H9 (cell line): ENCODE results near the gene APBA3. TPM values are rescaled to one million over a fixed set of nuclear protein-coding genes. Genes with fewer than 3 reads are reported as not detected.
A peak's percentile ranks its signal among the peaks of the same experiment; 100 is the strongest.

Source experiments
- DNase-seq: peaks from one replicate; pipeline ENCODE4 v3.0.0-alpha.2; 2017
- H2AFZ ChIP-seq: one replicate; pipeline ENCODE4 v1.6.1; 2013; ENCODE audit warnings: mild to moderate bottlenecking, low read length, control low read depth, moderate library complexity
- H2AK5ac ChIP-seq: 2 replicates; pipeline ENCODE4 v1.6.1; 2013; ENCODE audit warnings: low read length, control low read depth, mixed read lengths; ENCODE audit not compliant: insufficient read length
- H2BK120ac ChIP-seq: one replicate; pipeline ENCODE4 v1.6.1; 2013; ENCODE audit warnings: low read depth, mild to moderate bottlenecking, low read length, control low read depth, inconsistent platforms; ENCODE audit not compliant: poor library complexity, severe bottlenecking
- H2BK12ac ChIP-seq: 2 replicates; pipeline ENCODE4 v1.6.1; 2013; ENCODE audit warnings: low read length, control low read depth, mixed read lengths, low read depth; ENCODE audit not compliant: insufficient read length
- H2BK15ac ChIP-seq: 2 replicates; pipeline ENCODE4 v1.6.1; 2013; ENCODE audit warnings: low read depth, low read length, control low read depth
- H2BK20ac ChIP-seq: one replicate; pipeline ENCODE4 v1.6.1; 2013; ENCODE audit warnings: low read depth, mild to moderate bottlenecking, low read length, control low read depth, inconsistent platforms; ENCODE audit not compliant: poor library complexity, severe bottlenecking
- H2BK5ac ChIP-seq: 2 replicates; pipeline ENCODE4 v1.6.1; 2013; ENCODE audit warnings: low read length, control low read depth, mixed read lengths; ENCODE audit not compliant: insufficient read length
- H3K14ac ChIP-seq: 2 replicates; pipeline ENCODE4 v1.6.1; 2013; ENCODE audit warnings: low read length, control low read depth; ENCODE audit not compliant: insufficient read depth
- H3K18ac ChIP-seq: 2 replicates; pipeline ENCODE4 v1.6.1; 2013; ENCODE audit warnings: low read depth, mild to moderate bottlenecking, mixed read lengths, low read length, control low read depth; ENCODE audit not compliant: insufficient read length
- H3K23ac ChIP-seq: 2 replicates; pipeline ENCODE4 v1.6.1; 2013; ENCODE audit warnings: low read length, control low read depth, mixed read lengths, low read depth; ENCODE audit not compliant: insufficient read length
- H3K23me2 ChIP-seq: 2 replicates; pipeline ENCODE4 v1.6.1; 2013; ENCODE audit warnings: low read depth, mild to moderate bottlenecking, mixed read lengths, low read length, control low read depth; ENCODE audit not compliant: insufficient read length, poor library complexity, severe bottlenecking
- H3K27ac ChIP-seq: 2 replicates; pipeline ENCODE4 v1.5.1; 2013; ENCODE audit warnings: low read length, control low read depth, mixed read lengths, low read depth; ENCODE audit not compliant: insufficient read length
- H3K27me3 ChIP-seq: 2 replicates; pipeline ENCODE4 v1.6.1; 2013; ENCODE audit warnings: low read length, control low read depth, inconsistent platforms; ENCODE audit not compliant: insufficient read depth
- H3K4ac ChIP-seq: 2 replicates; pipeline ENCODE4 v1.6.1; 2013; ENCODE audit warnings: low read depth, mild to moderate bottlenecking, control low read depth, inconsistent platforms, low read length, moderate library complexity
- H3K4me1 ChIP-seq: 2 replicates; pipeline ENCODE4 v1.6.1; 2013; ENCODE audit warnings: low read length, control low read depth, inconsistent platforms; ENCODE audit not compliant: insufficient read depth
- H3K4me2 ChIP-seq: 2 replicates; pipeline ENCODE4 v1.6.1; 2013; ENCODE audit warnings: low read length, control low read depth, mixed read lengths; ENCODE audit not compliant: insufficient read length, insufficient read depth
- H3K56ac ChIP-seq: 2 replicates; pipeline ENCODE4 v1.6.1; 2013; ENCODE audit warnings: low read depth, mild to moderate bottlenecking, mixed read lengths, low read length, control low read depth; ENCODE audit not compliant: insufficient read length
- H3K79me1 ChIP-seq: 2 replicates; pipeline ENCODE4 v1.6.1; 2013; ENCODE audit warnings: low read depth, mild to moderate bottlenecking, moderate library complexity, low read length, control low read depth, inconsistent platforms; ENCODE audit not compliant: insufficient read depth, poor library complexity, severe bottlenecking
- H3K79me2 ChIP-seq: 2 replicates; pipeline ENCODE4 v1.6.1; 2013; ENCODE audit warnings: low read length, control low read depth, inconsistent platforms; ENCODE audit not compliant: insufficient read depth
- H3K9ac ChIP-seq: 2 replicates; pipeline ENCODE4 v1.6.1; 2013; ENCODE audit warnings: low read length, control low read depth, mixed read lengths; ENCODE audit not compliant: insufficient read length; ENCODE audit errors: extremely low read depth
- H3K9me3 ChIP-seq: one replicate; pipeline ENCODE4 v1.6.1; 2013; ENCODE audit warnings: low read depth, low read length, inconsistent platforms; ENCODE audit not compliant: control insufficient read depth
- H3T11ph ChIP-seq: one replicate; pipeline ENCODE4 v1.6.1; 2013; ENCODE audit warnings: mild to moderate bottlenecking, low read length, control low read depth, inconsistent platforms
- H4K20me1 ChIP-seq: one replicate; pipeline ENCODE4 v1.6.1; 2013; ENCODE audit not compliant: control insufficient read depth, insufficient read length, insufficient read depth
- H4K5ac ChIP-seq: 2 replicates; pipeline ENCODE4 v1.6.1; 2013; ENCODE audit warnings: low read depth, mild to moderate bottlenecking, mixed read lengths, low read length, control low read depth; ENCODE audit not compliant: insufficient read length
- H4K8ac ChIP-seq: replicated peaks from 2 replicates; pipeline ENCODE4 v1.6.1; 2013; ENCODE audit warnings: low read length, control low read depth, mixed read lengths, low read depth; ENCODE audit not compliant: insufficient read length
- H4K91ac ChIP-seq: 2 replicates; pipeline ENCODE4 v1.6.1; 2013; ENCODE audit warnings: low read depth, mild to moderate bottlenecking, moderate library complexity, mixed read lengths, low read length, control low read depth; ENCODE audit not compliant: insufficient read length
- H3K27ac Mint-ChIP-seq, 3 experiments: 2 replicates in 2 of 3; 3 replicates in 1 of 3; pipeline ENCODE4 v1.8.0; 2020 to 2021; ENCODE audit warnings: mixed read lengths in 3 of 3, mild to moderate bottlenecking in 1 of 3, moderate library complexity in 1 of 3
- H3K27me3 Mint-ChIP-seq: 2 replicates; pipeline ENCODE4 v1.8.0; 2021; ENCODE audit warnings: low read depth, mild to moderate bottlenecking, moderate library complexity, mixed read lengths
- H3K36me3 Mint-ChIP-seq, 3 experiments: 2 replicates in 2 of 3; 3 replicates in 1 of 3; pipeline ENCODE4 v1.8.0; 2020 to 2021; ENCODE audit warnings: low read depth in 3 of 3, mixed read lengths in 3 of 3; ENCODE audit not compliant: insufficient read depth in 1 of 3
- H3K4me1 Mint-ChIP-seq, 2 experiments: 2 replicates each; pipeline ENCODE4 v1.8.0; 2020; ENCODE audit warnings: mixed read lengths in 2 of 2
- H3K4me3 Mint-ChIP-seq, 2 experiments: 2 replicates in 1 of 2; 3 replicates in 1 of 2; pipeline ENCODE4 v1.8.0; 2020 to 2021; ENCODE audit warnings: mild to moderate bottlenecking in 2 of 2, mixed read lengths in 2 of 2, moderate library complexity in 1 of 2
- H3K9me3 Mint-ChIP-seq, 2 experiments: 2 replicates in 1 of 2; 3 replicates in 1 of 2; pipeline ENCODE4 v1.8.0; 2020; ENCODE audit warnings: mild to moderate bottlenecking in 2 of 2, mixed read lengths in 2 of 2, moderate library complexity in 1 of 2
- CTCF ChIP-seq: fragments of 200-600 bp; sonication (generic); conservative IDR thresholded peaks from 3 replicates; pipeline ENCODE4 v1.8.0; 2021; ENCODE audit warnings: antibody characterized with exemption, mild to moderate bottlenecking
- WGBS: extraction: QIAGEN DNeasy Blood & Tissue Kit; methylation state at CpG from one replicate; pipeline ENCODE4 v1.1.7; 2013; ENCODE audit warnings: missing lambda C conversion rate, low lambda C conversion rate, mixed read lengths; ENCODE audit not compliant: insufficient read length; ENCODE audit errors: extremely low coverage; 5-methylcytosine and 5-hydroxymethylcytosine counted together
- total RNA-seq: library from RNA; stranded (reverse); gene quantifications from 2 replicates; pipeline ENCODE4 v1.2.1, GENCODE V29; 2021

APBA3 gene
- total RNA-seq, 1 experiment from 2014 or later: 21.8 TPM

- Histone ChIP-seq H3K4me1 (no peaks in the 10 kb centered on the region), H2AK5ac (no peak overlapping the region), H3K9me3 (peaks cover 19% of the 10 kb centered on the region), H2BK5ac (no peak overlapping the region), H3K56ac (no peak overlapping the region), H3K27ac (no peak overlapping the region), H3K9ac (no peak overlapping the region), H3K27me3 (peaks cover 2% of the 10 kb centered on the region; the same call in 1 of the 2 replicates), H3K79me1 (no peaks in the 10 kb centered on the region), H4K8ac (no peak overlapping the region), H3K79me2 (no peaks in the 10 kb centered on the region), H4K91ac (no peak overlapping the region), H3K4ac (no peak overlapping the region), H4K5ac (no peak overlapping the region), H2BK120ac (no peak overlapping the region), H2BK15ac (no peak overlapping the region), H3K23ac (no peak overlapping the region), H3K4me2 (no peak overlapping the region), H2BK12ac (no peak overlapping the region), H3K23me2 (no peaks in the 10 kb centered on the region), H3K18ac (no peak overlapping the region), H2BK20ac (no peak overlapping the region), H3K14ac (no peak overlapping the region), H3T11ph (no peak overlapping the region), H2AFZ (no peak overlapping the region), H4K20me1 (no peaks in the 10 kb centered on the region)
- Mint-ChIP-seq H3K36me3 (peaks cover 21 to 24% (median 21%) of the 10 kb centered on the region in 3 experiments), H3K9me3 (peaks cover 21 to 23% of the 10 kb centered on the region in 2 experiments), H3K27me3 (peaks cover 47% of the 10 kb centered on the region), H3K4me3 (peak overlapping the region in 1 of 2 experiments; percentile 28; a peak in 2 of 5 replicates), H3K4me1 (peaks cover 2 to 5% of the 10 kb centered on the region in 2 experiments; a peak in 2 of 4 replicates), H3K27ac (no peak overlapping the region)
- TF ChIP-seq CTCF: no peak
- no peak for DNase-seq
- WGBS: no CpG with 5 or more reads among the region's 1 CpG
Measured at GRCh38 chr19:3782330-3782729, 20.8 kb upstream of the APBA3 start.
